Cardiac muscle cell (in vitro differentiated cells and primary cell): ENCODE measurements around the gene PIAS3. TPM values are rescaled to one million over a fixed set of nuclear protein-coding genes. Genes with fewer than 3 reads are reported as not detected.

Experiments
- polyA plus RNA-seq: library from polyadenylated mRNA; unstranded; fragments of >200 nt; fragmentation: Nextera tagmentation; extraction: Ambion mirVana; gene quantifications from 2 replicates; pipeline ENCODE4 v1.2.1, GENCODE V29; 2016
- total RNA-seq: library from RNA; depleted of rRNA; stranded (reverse); fragments of >200 nt; gene quantifications from 2 replicates; pipeline ENCODE4 v1.2.3, GENCODE V29; 2016

The PIAS3 gene
- total and polyA plus RNA-seq, 2 experiments from 2014 or later = 23.7 to 61.5 TPM

Other genes with a start within 250 kb of the PIAS3 start
- 0.18 TPM in 1 of 2 replicates, not detected in the other for gene PDZK1, start 151.7 kb downstream of the PIAS3 start, total RNA-seq
- 0.50 and 0.77 TPM in 2 replicates for gene PDZK1, start 151.7 kb downstream of the PIAS3 start, polyA plus RNA-seq
- gene CD160, start 139.6 kb downstream of the PIAS3 start, total RNA-seq = not detected in 2 replicates
- gene CD160, start 139.6 kb downstream of the PIAS3 start, polyA plus RNA-seq = 0.35 and 0.71 TPM in 2 replicates
- 15.7 and 18.8 TPM in 2 replicates for gene RNF115, start 35.0 kb downstream of the PIAS3 start, total RNA-seq
- gene RNF115, start 35.0 kb downstream of the PIAS3 start, polyA plus RNA-seq = 12.9 and 14.5 TPM in 2 replicates
- gene POLR3C, start 34.9 kb downstream of the PIAS3 start, total RNA-seq = 31.4 and 34.9 TPM in 2 replicates
- 33.2 and 44.6 TPM in 2 replicates for gene POLR3C, start 34.9 kb downstream of the PIAS3 start, polyA plus RNA-seq
- gene NUDT17, start 13.5 kb downstream of the PIAS3 start, total RNA-seq = 19.7 and 23.1 TPM in 2 replicates
- 15.7 and 17.0 TPM in 2 replicates for gene NUDT17, start 13.5 kb downstream of the PIAS3 start, polyA plus RNA-seq
- gene ANKRD35, start 26.8 kb upstream of the PIAS3 start, total RNA-seq = 0.11 TPM in 1 of 2 replicates, not detected in the other
- gene ANKRD35, start 26.8 kb upstream of the PIAS3 start, polyA plus RNA-seq = 0.64 and 0.77 TPM in 2 replicates
- gene ITGA10, start 51.0 kb upstream of the PIAS3 start, total RNA-seq = 1.9 and 3.0 TPM in 2 replicates
- 5.6 and 6.1 TPM in 2 replicates for gene ITGA10, start 51.0 kb upstream of the PIAS3 start, polyA plus RNA-seq
- gene PEX11B, start 59.6 kb upstream of the PIAS3 start, total RNA-seq = 28.2 and 28.4 TPM in 2 replicates
- gene PEX11B, start 59.6 kb upstream of the PIAS3 start, polyA plus RNA-seq = 42.3 and 50.1 TPM in 2 replicates
- 282 and 329 TPM in 2 replicates for gene RBM8A, start 68.4 kb upstream of the PIAS3 start, total RNA-seq
- 272 and 289 TPM in 2 replicates for gene RBM8A, start 68.4 kb upstream of the PIAS3 start, polyA plus RNA-seq
- gene LIX1L, start 98.9 kb upstream of the PIAS3 start, total RNA-seq = 33.4 and 39.2 TPM in 2 replicates
- gene LIX1L, start 98.9 kb upstream of the PIAS3 start, polyA plus RNA-seq = 46.4 and 59.0 TPM in 2 replicates
- gene ANKRD34A, start 105.5 kb upstream of the PIAS3 start, total RNA-seq = 4.3 and 5.7 TPM in 2 replicates
- 2.7 and 5.4 TPM in 2 replicates for gene ANKRD34A, start 105.5 kb upstream of the PIAS3 start, polyA plus RNA-seq
- 20.6 and 43.4 TPM in 2 replicates for gene POLR3GL, start 105.6 kb upstream of the PIAS3 start, total RNA-seq
- 65.1 and 88.2 TPM in 2 replicates for gene POLR3GL, start 105.6 kb upstream of the PIAS3 start, polyA plus RNA-seq
- gene TXNIP, start 137.5 kb upstream of the PIAS3 start, total RNA-seq = 190 and 260 TPM in 2 replicates
- gene TXNIP, start 137.5 kb upstream of the PIAS3 start, polyA plus RNA-seq = 172 and 303 TPM in 2 replicates
- gene HJV, start 162.7 kb upstream of the PIAS3 start, total RNA-seq = 0.18 TPM in 1 of 2 replicates, not detected in the other
- not detected in 2 replicates for gene HJV, start 162.7 kb upstream of the PIAS3 start, polyA plus RNA-seq